Vagina (tissue), 2 donors: ENCODE results near the gene UPB1.

ENCODE experiments used
- CTCF ChIP-seq, 3 experiments: fragments of 450-650 bp in 2 of 3; fragments of 200-600 bp in 1 of 3; sonication (generic) in 1 of 3; IDR thresholded peaks; one replicate each; pipeline ENCODE4 v1.5.1; 2017 to 2019; ENCODE audit warnings: antibody characterized with exemption in 3 of 3, mild to moderate bottlenecking in 2 of 3, moderate library complexity in 2 of 3
- POLR2A ChIP-seq, 2 donors: fragments of 450-650 bp; IDR thresholded peaks; one replicate each; pipeline ENCODE4 v1.6.1; 2017; ENCODE audit warnings: antibody characterized with exemption in 2 of 2, mild to moderate bottlenecking in 2 of 2, moderate library complexity in 2 of 2

GRCh38 chr22:24494528-24495364 lies at the start of gene UPB1:
- TF ChIP-seq POLR2A (IDR thresholded peaks at IDR 0.05) (no peak), CTCF (IDR thresholded peaks at IDR 0.05) (no peak)
